SK-N-SH treated with all-trans-retinoic acid at 6 μM for 48 hours (cell line): ENCODE measurements around the gene ZC2HC1C.

Experiments used
- ATAC-seq: fragments of 200-7000 bp; cut with Tn5 transposase; 3 replicates; pipeline ENCODE4 v1.9.1; 2020; ENCODE audit warnings: mild to moderate bottlenecking, moderate library complexity
- ARNTL ChIP-seq: fragments of 450-650 bp; formaldehyde crosslinking; IDR thresholded peaks from 2 replicates; pipeline ENCODE4 v1.5.0; 2020; ENCODE audit warnings: low read depth, mild to moderate bottlenecking, moderate library complexity, borderline replicate concordance
- BACH2 ChIP-seq: fragments of 250-450 bp; sonication (Bioruptor Pico); IDR thresholded peaks from 2 replicates; pipeline ENCODE4 v1.9.0; 2021; ENCODE audit warnings: mild to moderate bottlenecking, borderline replicate concordance
- CREB5 ChIP-seq: fragments of 250-450 bp; sonication (Bioruptor Pico); IDR thresholded peaks from 2 replicates; pipeline ENCODE4 v1.5.1; 2020; ENCODE audit warnings: low read depth, mild to moderate bottlenecking, moderate library complexity
- GLIS3 ChIP-seq: fragments of 250-450 bp; sonication (Bioruptor Pico); IDR thresholded peaks from 2 replicates; pipeline ENCODE4 v1.5.0; 2020; ENCODE audit warnings: mild to moderate bottlenecking, moderate library complexity
- ISL1 ChIP-seq: fragments of 250-450 bp; sonication (Bioruptor Pico); IDR thresholded peaks from 2 replicates; pipeline ENCODE4 v2.1.2; 2022; ENCODE audit warnings: mild to moderate bottlenecking, moderate library complexity
- OSR1 ChIP-seq: fragments of 250-450 bp; sonication (Bioruptor Pico); IDR thresholded peaks from 2 replicates; pipeline ENCODE4 v1.8.0; 2022; ENCODE audit warnings: moderate library complexity, mild to moderate bottlenecking, inconsistent platforms
- PATZ1 ChIP-seq: fragments of 250-450 bp; sonication (Bioruptor Pico); IDR thresholded peaks from 2 replicates; pipeline ENCODE4 v1.8.0; 2020; ENCODE audit warnings: mild to moderate bottlenecking, moderate library complexity, borderline replicate concordance
- POU6F1 ChIP-seq: fragments of 250-450 bp; sonication (Bioruptor Pico); IDR thresholded peaks from 2 replicates; pipeline ENCODE4 v1.8.0; 2021; ENCODE audit warnings: low read depth, mild to moderate bottlenecking, moderate library complexity, borderline replicate concordance
- RARB ChIP-seq: fragments of 250-450 bp; sonication (Bioruptor Pico); IDR thresholded peaks from 2 replicates; pipeline ENCODE4 v1.8.0; 2021; ENCODE audit warnings: mild to moderate bottlenecking, moderate library complexity
- SNAI2 ChIP-seq: fragments of 250-450 bp; sonication (Bioruptor Pico); IDR thresholded peaks from 2 replicates; pipeline ENCODE4 v1.5.0; 2020; ENCODE audit warnings: mild to moderate bottlenecking, moderate library complexity
- TCF4 ChIP-seq: fragments of 250-450 bp; sonication (Bioruptor Pico); IDR thresholded peaks from 2 replicates; pipeline ENCODE4 v1.8.0; 2021; ENCODE audit warnings: mild to moderate bottlenecking, moderate library complexity, borderline replicate concordance
- TOX ChIP-seq: fragments of 250-450 bp; sonication (Bioruptor Pico); IDR thresholded peaks from 2 replicates; pipeline ENCODE4 v1.8.0; 2021; ENCODE audit warnings: mild to moderate bottlenecking, moderate library complexity, borderline replicate concordance
- TSHZ2 ChIP-seq: fragments of 250-450 bp; sonication (Bioruptor Pico); IDR thresholded peaks from 2 replicates; pipeline ENCODE4 v1.5.0; 2020; ENCODE audit warnings: mild to moderate bottlenecking, moderate library complexity
- ZC3H10 ChIP-seq: fragments of 250-450 bp; sonication (Bioruptor Pico); IDR thresholded peaks from 2 replicates; pipeline ENCODE4 v1.5.1; 2021; ENCODE audit warnings: mild to moderate bottlenecking, moderate library complexity
- ZFP3 ChIP-seq: fragments of 250-450 bp; sonication (Bioruptor Pico); IDR thresholded peaks from 2 replicates; pipeline ENCODE4 v1.5.0; 2020; ENCODE audit warnings: mild to moderate bottlenecking, moderate library complexity
- ZFP30 ChIP-seq: fragments of 450-650 bp; formaldehyde crosslinking; IDR thresholded peaks from 2 replicates; pipeline ENCODE4 v1.5.0; 2022; ENCODE audit warnings: mild to moderate bottlenecking, moderate library complexity
- ZNF565 ChIP-seq: fragments of 450-650 bp; formaldehyde crosslinking; conservative IDR thresholded peaks from 2 replicates; pipeline ENCODE4 v1.5.0; 2020; ENCODE audit warnings: low read depth, mild to moderate bottlenecking, moderate library complexity
- ZNF70 ChIP-seq: fragments of 450-650 bp; formaldehyde crosslinking; IDR thresholded peaks from 2 replicates; pipeline ENCODE4 v1.5.0; 2020; ENCODE audit warnings: mild to moderate bottlenecking, moderate library complexity
- TF ChIP-seq, protein P1 (sequence below): fragments of 250-450 bp; sonication (Bioruptor Pico); IDR thresholded peaks from 2 replicates; pipeline ENCODE4 v1.5.1; 2021; ENCODE audit warnings: mild to moderate bottlenecking, moderate library complexity

ZC2HC1C gene

GRCh38 chr14:75025082-75025481, 44.4 kb upstream of the ZC2HC1C start:
- ATAC-seq, result no peak
- TF ChIP-seq CREB5 (no peak), POU6F1 (no peak), TSHZ2 (no peak), ZFP3 (CRISPR knock-in tag) (no peak), RARB (no peak)

GRCh38 chr14:75025876-75026275, 43.6 kb upstream of the ZC2HC1C start:
- ATAC-seq, result no peak
- TF ChIP-seq ZNF565 (CRISPR knock-in tag) (no peak), PATZ1 (CRISPR knock-in tag) (no peak), TOX (CRISPR knock-in tag) (no peak), ISL1 (CRISPR knock-in tag) (no peak), ZFP3 (CRISPR knock-in tag) (no peak), ARNTL (no peak), TSHZ2 (no peak), OSR1 (no peak), CREB5 (no peak), ZFP30 (CRISPR knock-in tag) (no peak), SNAI2 (CRISPR knock-in tag) (no peak), GLIS3 (CRISPR knock-in tag) (no peak), BACH2 (no peak), TCF4 (CRISPR knock-in tag) (no peak), POU6F1 (no peak), ZNF70 (CRISPR knock-in tag) (no peak), ZC3H10 (CRISPR knock-in tag) (no peak)
- TF ChIP-seq, protein P1, sequence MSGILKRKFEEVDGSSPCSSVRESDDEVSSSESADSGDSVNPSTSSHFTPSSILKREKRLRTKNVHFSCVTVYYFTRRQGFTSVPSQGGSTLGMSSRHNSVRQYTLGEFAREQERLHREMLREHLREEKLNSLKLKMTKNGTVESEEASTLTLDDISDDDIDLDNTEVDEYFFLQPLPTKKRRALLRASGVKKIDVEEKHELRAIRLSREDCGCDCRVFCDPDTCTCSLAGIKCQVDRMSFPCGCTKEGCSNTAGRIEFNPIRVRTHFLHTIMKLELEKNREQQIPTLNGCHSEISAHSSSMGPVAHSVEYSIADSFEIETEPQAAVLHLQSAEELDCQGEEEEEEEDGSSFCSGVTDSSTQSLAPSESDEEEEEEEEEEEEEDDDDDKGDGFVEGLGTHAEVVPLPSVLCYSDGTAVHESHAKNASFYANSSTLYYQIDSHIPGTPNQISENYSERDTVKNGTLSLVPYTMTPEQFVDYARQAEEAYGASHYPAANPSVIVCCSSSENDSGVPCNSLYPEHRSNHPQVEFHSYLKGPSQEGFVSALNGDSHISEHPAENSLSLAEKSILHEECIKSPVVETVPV (CRISPR knock-in tag), result no peak
